ENCODE measurements around the gene DNAJC2.

Gene DNAJC2

GRCh38 chr7:103344453-103345149 lies at the start of gene DNAJC2:
Gene DNAJC2 (minus strand): TSS chr7:103344767. CDS start chr7:103344622, 145 bp downstream.
- peak; percentile 87 for DNase-seq

- no peak for DNase-seq
Measured at GRCh38 chr7:103391976-103392375, 47.4 kb upstream of the DNAJC2 start.

- no peak for DNase-seq
Measured at GRCh38 chr7:103391150-103391549, 46.6 kb upstream of the DNAJC2 start.

GRCh38 chr7:103389263-103389662 lies 44.7 kb upstream of the DNAJC2 start:
- no peak for DNase-seq

- DNase-seq, result no peak
Measured at GRCh38 chr7:103388469-103389140, 44.0 kb upstream of the DNAJC2 start.

GRCh38 chr7:103387242-103387641 lies 42.7 kb upstream of the DNAJC2 start:
- no peak for DNase-seq

GRCh38 chr7:103382032-103382402 lies 37.5 kb upstream of the DNAJC2 start:
- DNase-seq, result no peak

- DNase-seq, result no peak
Measured at GRCh38 chr7:103381280-103382031, 36.9 kb upstream of the DNAJC2 start.

- DNase-seq, result no peak
Measured at GRCh38 chr7:103380395-103381191, 36.0 kb upstream of the DNAJC2 start.

GRCh38 chr7:103379270-103379975 lies 34.9 kb upstream of the DNAJC2 start:
- no peak for DNase-seq

- DNase-seq, result no peak
Measured at GRCh38 chr7:103373866-103374643, 29.5 kb upstream of the DNAJC2 start.

GRCh38 chr7:103369432-103369831 lies 24.9 kb upstream of the DNAJC2 start:
- DNase-seq, result no peak

- no peak for DNase-seq
Measured at GRCh38 chr7:103349805-103350204, 5.2 kb upstream of the DNAJC2 start.

GRCh38 chr7:103348959-103349358 lies 4.4 kb upstream of the DNAJC2 start:
- no peak for DNase-seq

- DNase-seq, result no peak
Measured at GRCh38 chr7:103348452-103348851, 3.9 kb upstream of the DNAJC2 start.

GRCh38 chr7:103347507-103348267 lies 3.1 kb upstream of the DNAJC2 start, which contains the start of gene PSMC2:
Gene PSMC2 (plus strand): TSS chr7:103347643. CDS start chr7:103347712, 69 bp downstream.
- peak; percentile 92 for DNase-seq

GRCh38 chr7:103346396-103346795 lies 1.8 kb upstream of the DNAJC2 start:
- DNase-seq, result no peak

- peak; percentile 30 for DNase-seq
Measured at GRCh38 chr7:103343758-103344452, 662 bp downstream of the DNAJC2 start.

- no peak for DNase-seq
Measured at GRCh38 chr7:103343332-103343731, 1.2 kb downstream of the DNAJC2 start.

- DNase-seq, result no peak
Measured at GRCh38 chr7:103341466-103341865, 3.1 kb downstream of the DNAJC2 start.
